ENCODE data around the gene SLC34A3. TPM values are rescaled to one million over a fixed set of nuclear protein-coding genes. Genes with fewer than 3 reads are reported as not detected.

The SLC34A3 gene
- total RNA-seq, 4 donors from 2014 or later: not detected

- 83 to 85% methylated on average over 4 to 32 of the region's 32 CpGs for WGBS, 2 donors (ENCODE audit: low coverage in 1 of 2)
- Histone ChIP-seq H3K36me3 (peaks cover 0 to 23% (median 10%) of the 10 kb centered on the region in 4 donors), H3K4me1 (peaks cover 15 to 44% (median 27%) of the 10 kb centered on the region in 4 donors), H3K27me3 (no peaks in the 10 kb centered on the region), H3K9me3 (no peaks in the 10 kb centered on the region), H3K27ac (no peak overlapping the region), H3K4me3 (no peak overlapping the region)
- TF ChIP-seq CTCF (IDR thresholded peaks at IDR 0.05) (no peak), POLR2A (IDR thresholded peaks at IDR 0.05) (no peak), EP300 (IDR thresholded peaks at IDR 0.05; ENCODE audit: low read depth) (no peak), POLR2AphosphoS5 (IDR thresholded peaks at IDR 0.05) (no peak)
- no peak for DNase-seq
- intact Hi-C loops (cut with DNase I; ENCODE audit: low total_unique reads): no loop called here
- in situ Hi-C loops (cut with MboI; ENCODE audit: low pct_ligation_motif_present in 1 of 4, low pct_unique_long_range_greater_than_20kb in 1 of 4, low sequenced_read_pairs in 3 of 4): no loop called here
Observed at GRCh38 chr9:137270929-137271695, 40.4 kb downstream of the SLC34A3 start.

DNA sequence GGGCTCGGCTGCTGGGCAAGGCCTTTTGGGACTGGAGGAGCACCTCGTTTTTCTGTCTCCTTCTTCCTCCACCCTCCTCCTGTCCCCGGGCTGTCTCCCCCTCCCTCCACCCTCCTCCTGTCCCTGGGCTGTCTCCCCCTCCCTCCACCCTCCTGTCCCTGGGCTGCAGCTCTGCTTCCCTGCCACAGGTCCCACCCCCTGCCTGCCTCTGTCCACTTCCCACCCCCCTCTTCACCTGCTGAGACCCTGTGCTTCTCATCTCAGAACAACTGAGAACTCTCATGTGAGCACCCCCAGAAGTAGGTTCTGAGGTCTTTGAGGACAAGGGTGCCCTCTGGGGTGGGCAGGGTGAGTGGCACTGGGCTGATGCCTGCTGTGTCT, 41.0 kb downstream of the SLC34A3 start:
- intact Hi-C loops (cut with DNase I; ENCODE audit: low total_unique reads) (no loop called here), in situ Hi-C loops (cut with MboI; ENCODE audit: low pct_ligation_motif_present in 1 of 4, low pct_unique_long_range_greater_than_20kb in 1 of 4, low sequenced_read_pairs in 3 of 4) (no loop called here)
- WGBS, 2 donors (ENCODE audit: low coverage in 1 of 2): 50 to 68% methylated on average over 2 to 3 of the region's 3 CpGs

DNA sequence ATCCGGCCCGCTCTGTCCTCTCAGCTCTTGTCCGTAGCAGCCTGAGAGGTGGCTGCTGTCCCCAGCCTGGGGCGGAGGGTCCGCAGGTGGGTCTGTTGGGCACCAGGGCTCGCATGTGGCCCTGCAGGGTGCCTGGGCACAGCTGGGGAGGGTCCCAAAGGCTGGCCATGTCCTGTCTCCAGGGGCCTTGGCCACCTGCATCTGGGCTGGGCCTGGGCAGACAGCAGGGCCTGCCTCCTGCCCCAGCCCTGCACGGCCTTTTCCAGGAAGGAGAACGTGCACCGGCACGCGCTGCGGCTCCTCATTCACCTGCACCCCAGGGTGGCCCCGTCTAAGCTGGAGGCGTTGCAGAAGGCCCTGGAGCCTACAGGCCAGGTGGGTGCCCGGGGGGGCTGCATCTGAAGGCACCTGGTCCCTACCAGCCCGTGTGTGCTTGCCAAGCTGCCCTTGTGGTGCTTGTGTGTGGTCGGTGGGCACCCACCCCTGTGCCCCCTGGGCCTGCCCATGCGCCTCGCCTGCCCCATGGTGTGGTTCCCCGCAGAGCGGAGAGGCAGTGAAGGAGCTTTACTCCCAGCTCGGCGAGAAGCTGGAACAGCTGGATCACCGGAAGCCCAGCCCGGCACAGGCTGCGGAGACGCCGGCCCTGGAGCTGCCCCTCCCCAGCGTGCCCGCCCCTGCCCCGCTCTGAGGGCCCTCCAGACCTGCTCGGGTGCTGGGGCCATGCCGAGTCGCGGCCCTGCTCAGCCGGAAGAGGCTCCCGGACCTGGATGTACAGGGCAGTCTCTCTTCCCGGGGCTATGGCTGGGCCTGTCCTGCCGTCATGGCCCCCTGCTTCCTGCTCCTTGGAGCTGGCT, 41.8 kb downstream of the SLC34A3 start:
- peaks cover 25 to 57% (median 40%) of the 10 kb centered on the region in 4 donors for H3K4me1 ChIP-seq
- TF ChIP-seq CTCF (IDR thresholded peaks at IDR 0.05) (no peak), EP300 (IDR thresholded peaks at IDR 0.05; ENCODE audit: low read depth) (no peak), POLR2AphosphoS5 (IDR thresholded peaks at IDR 0.05) (no peak)
- H3K27ac ChIP-seq: no peak overlapping the region
- 88% methylated on average over 22 of the region's 39 CpGs; no CpG with 5 or more reads in 1 of the 2 donors for WGBS, 2 donors (ENCODE audit: low coverage in 1 of 2)
- H3K4me3 ChIP-seq: no peak overlapping the region
- DNase-seq: no peak
- in situ Hi-C loops (cut with MboI; ENCODE audit: low pct_ligation_motif_present in 1 of 4, low pct_unique_long_range_greater_than_20kb in 1 of 4, low sequenced_read_pairs in 3 of 4): no loop called here
- H3K27me3 ChIP-seq: no peaks in the 10 kb centered on the region
- no peaks in the 10 kb centered on the region for H3K9me3 ChIP-seq
- peaks cover 0 to 15% (median 8%) of the 10 kb centered on the region in 4 donors for H3K36me3 ChIP-seq
- intact Hi-C loops (cut with DNase I; ENCODE audit: low total_unique reads): no loop called here

More for the DNA sequence above, 41.0 kb downstream of the SLC34A3 start:
- Histone ChIP-seq H3K27ac (no peak overlapping the region), H3K9me3 (no peaks in the 10 kb centered on the region), H3K4me1 (peaks cover 21 to 50% (median 33%) of the 10 kb centered on the region in 4 donors), H3K36me3 (peaks cover 0 to 20% (median 9%) of the 10 kb centered on the region in 4 donors), H3K27me3 (no peaks in the 10 kb centered on the region), H3K4me3 (no peak overlapping the region)
- no peak for DNase-seq
- TF ChIP-seq CTCF (IDR thresholded peaks at IDR 0.05) (no peak), EP300 (IDR thresholded peaks at IDR 0.05; ENCODE audit: low read depth) (no peak), POLR2A (IDR thresholded peaks at IDR 0.05) (no peak), POLR2AphosphoS5 (IDR thresholded peaks at IDR 0.05) (no peak)

DNA sequence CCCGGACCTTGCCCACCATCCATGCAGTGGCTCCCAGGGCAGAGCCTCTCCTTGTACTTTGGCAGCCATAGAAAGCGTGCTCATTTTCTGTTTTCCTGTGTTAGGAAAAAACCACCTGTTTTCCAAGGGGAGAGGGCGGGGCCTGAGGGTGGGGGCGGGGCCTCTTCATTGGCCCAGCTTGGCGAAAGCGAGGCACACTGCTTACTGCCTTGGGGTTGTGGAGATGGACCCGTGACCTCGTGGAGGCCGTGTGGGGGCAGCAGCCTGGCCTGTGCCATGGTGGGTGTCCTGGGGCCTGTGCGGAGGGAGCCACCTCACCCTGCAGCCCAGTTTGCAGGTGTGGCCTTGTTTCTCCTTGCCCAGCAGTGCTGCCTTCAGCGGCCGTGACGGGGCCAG, 42.4 kb downstream of the SLC34A3 start:
- TF ChIP-seq CTCF (IDR thresholded peaks at IDR 0.05) (no peak), EP300 (IDR thresholded peaks at IDR 0.05; ENCODE audit: low read depth) (no peak), POLR2AphosphoS5 (IDR thresholded peaks at IDR 0.05) (no peak), POLR2A (IDR thresholded peaks at IDR 0.05) (no peak)
- 70% methylated on average over 12 of the region's 13 CpGs; no CpG with 5 or more reads in 1 of the 2 donors for WGBS, 2 donors (ENCODE audit: low coverage in 1 of 2)

More for the DNA sequence above, 42.4 kb downstream of the SLC34A3 start:
- intact Hi-C loops (cut with DNase I; ENCODE audit: low total_unique reads) (no loop called here), in situ Hi-C loops (cut with MboI; ENCODE audit: low pct_ligation_motif_present in 1 of 4, low pct_unique_long_range_greater_than_20kb in 1 of 4, low sequenced_read_pairs in 3 of 4) (no loop called here)
- Histone ChIP-seq H3K4me1 (peaks cover 25 to 52% (median 36%) of the 10 kb centered on the region in 4 donors), H3K27ac (no peak overlapping the region), H3K4me3 (no peak overlapping the region), H3K36me3 (peaks cover 0 to 15% (median 5%) of the 10 kb centered on the region in 4 donors), H3K9me3 (no peaks in the 10 kb centered on the region), H3K27me3 (no peaks in the 10 kb centered on the region)
- DNase-seq: no peak
